SU-DHL-6 (cell line): ENCODE measurements around the gene SMARCA4.

Experiments
- EZH2phosphoT487 ChIP-seq: fragments of 200-600 bp; sonication (generic), shearing (Covaris generic); conservative IDR thresholded peaks from 2 replicates; pipeline ENCODE4 v1.6.1; 2018; ENCODE audit warnings: mild to moderate bottlenecking, antibody characterized with exemption, low read length, moderate library complexity, mixed read lengths
- TF ChIP-seq, protein P1 (sequence below): fragments of 200-600 bp; sonication (generic); IDR thresholded peaks from one replicate; pipeline ENCODE4 v1.5.1; 2017; ENCODE audit warnings: antibody characterized with exemption, mild to moderate bottlenecking, low read length, moderate library complexity; ENCODE audit not compliant: insufficient read depth, poor library complexity, severe bottlenecking

DNA sequence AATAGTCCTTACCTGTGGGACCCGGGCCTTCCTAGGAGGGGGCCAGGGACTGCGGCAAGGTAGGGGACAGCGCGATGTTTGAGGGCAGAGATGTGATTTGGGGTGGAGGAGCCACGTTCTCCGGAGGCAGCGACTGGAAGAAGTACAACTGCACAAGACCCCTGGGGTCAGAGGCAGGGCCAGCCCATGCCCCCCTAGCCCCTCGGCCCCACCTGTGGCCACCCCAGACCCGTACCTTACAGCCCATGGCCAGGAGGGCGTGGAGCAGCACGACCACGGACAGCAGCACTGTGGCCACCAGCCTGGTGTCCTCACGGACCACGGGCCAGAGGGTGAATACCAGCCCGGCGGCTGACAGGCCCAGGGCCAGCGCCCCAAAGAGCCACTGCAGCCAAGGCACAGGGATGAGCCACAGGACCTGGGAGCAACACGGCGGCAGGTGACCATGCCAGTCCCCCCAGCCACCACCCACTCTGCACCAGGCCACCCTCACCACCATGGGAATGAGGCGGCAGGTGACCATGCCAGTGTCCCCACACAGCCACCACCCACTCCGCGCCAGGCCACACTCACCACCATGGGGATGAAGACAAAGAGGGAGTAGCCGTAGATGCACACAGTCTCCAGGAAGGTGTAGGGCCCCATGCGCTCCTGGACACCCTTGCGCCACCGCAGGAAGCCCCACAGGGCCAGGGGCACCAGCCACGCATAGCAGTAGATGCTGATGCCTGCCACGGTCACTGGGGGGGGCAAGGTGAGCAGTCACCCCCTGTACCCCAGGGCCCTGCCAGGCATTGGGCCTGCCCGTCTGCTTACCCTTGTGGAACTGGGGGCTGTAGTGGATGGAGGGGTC, 37.3 kb upstream of the SMARCA4 start:
- TF ChIP-seq, protein P1, sequence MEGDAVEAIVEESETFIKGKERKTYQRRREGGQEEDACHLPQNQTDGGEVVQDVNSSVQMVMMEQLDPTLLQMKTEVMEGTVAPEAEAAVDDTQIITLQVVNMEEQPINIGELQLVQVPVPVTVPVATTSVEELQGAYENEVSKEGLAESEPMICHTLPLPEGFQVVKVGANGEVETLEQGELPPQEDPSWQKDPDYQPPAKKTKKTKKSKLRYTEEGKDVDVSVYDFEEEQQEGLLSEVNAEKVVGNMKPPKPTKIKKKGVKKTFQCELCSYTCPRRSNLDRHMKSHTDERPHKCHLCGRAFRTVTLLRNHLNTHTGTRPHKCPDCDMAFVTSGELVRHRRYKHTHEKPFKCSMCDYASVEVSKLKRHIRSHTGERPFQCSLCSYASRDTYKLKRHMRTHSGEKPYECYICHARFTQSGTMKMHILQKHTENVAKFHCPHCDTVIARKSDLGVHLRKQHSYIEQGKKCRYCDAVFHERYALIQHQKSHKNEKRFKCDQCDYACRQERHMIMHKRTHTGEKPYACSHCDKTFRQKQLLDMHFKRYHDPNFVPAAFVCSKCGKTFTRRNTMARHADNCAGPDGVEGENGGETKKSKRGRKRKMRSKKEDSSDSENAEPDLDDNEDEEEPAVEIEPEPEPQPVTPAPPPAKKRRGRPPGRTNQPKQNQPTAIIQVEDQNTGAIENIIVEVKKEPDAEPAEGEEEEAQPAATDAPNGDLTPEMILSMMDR, result no peak
- TF ChIP-seq EZH2phosphoT487, result no peak
